ENCODE measurements around the gene CDH11. TPM values are rescaled to one million over a fixed set of nuclear protein-coding genes. Genes with fewer than 3 reads are reported as not detected.

The CDH11 gene
- total RNA-seq, 4 donors from 2014 or later = 12.4 to 60.8 (median 37.3) TPM

GRCh38 chr16:64971171-64971570 lies 150.7 kb downstream of the CDH11 start:
- no peak for TF ChIP-seq CTCF (IDR thresholded peaks at IDR 0.05; ENCODE audit: low read depth)

GRCh38 chr16:64969221-64969620 lies 152.6 kb downstream of the CDH11 start:
- TF ChIP-seq CTCF (IDR thresholded peaks at IDR 0.05; ENCODE audit: low read depth) = no peak

GRCh38 chr16:64968539-64968938 lies 153.3 kb downstream of the CDH11 start:
- TF ChIP-seq CTCF (IDR thresholded peaks at IDR 0.05; ENCODE audit: low read depth) = no peak

- TF ChIP-seq CTCF (IDR thresholded peaks at IDR 0.05; ENCODE audit: low read depth) = no peak
These were observed 157.7 kb downstream of the CDH11 start for GRCh38 chr16:64964126-64964540.

GRCh38 chr16:64962786-64963185 lies 159.1 kb downstream of the CDH11 start:
- TF ChIP-seq CTCF (IDR thresholded peaks at IDR 0.05; ENCODE audit: low read depth) = no peak

- TF ChIP-seq CTCF (IDR thresholded peaks at IDR 0.05; ENCODE audit: low read depth) = no peak
These were observed 164.6 kb downstream of the CDH11 start for GRCh38 chr16:64957246-64957645.

- TF ChIP-seq CTCF (IDR thresholded peaks at IDR 0.05; ENCODE audit: low read depth) = no peak
These were observed 169.7 kb downstream of the CDH11 start for GRCh38 chr16:64952177-64952576.
